NCI-H345 (cell line): ENCODE data around the gene UBE2C.
"Not testable (repeated sequence)": the region's sequence is repeated elsewhere in the genome, so short reads cannot be mapped to it uniquely, and the experiment has no call there.

Experiments used
- DNase-seq: peaks from one replicate; lab custom pipeline; 2025; lab: John Stamatoyannopoulos, UW

UBE2C gene

GRCh38 chr20:45812157-45813005 lies at the start of gene UBE2C:
TSS of gene UBE2C (plus strand) at chr20:45812644. CDS start at chr20:45812696, 52 bp downstream.
- peak; percentile 100 for DNase-seq

- not testable (repeated sequence) for DNase-seq
These were observed 47.7 kb upstream of the UBE2C start for GRCh38 chr20:45764618-45765282.

GRCh38 chr20:45765307-45765875 lies 47.1 kb upstream of the UBE2C start:
- no peak for DNase-seq

- DNase-seq, result no peak
These were observed 46.5 kb upstream of the UBE2C start for GRCh38 chr20:45765980-45766379.

GRCh38 chr20:45768479-45768878 lies 44.0 kb upstream of the UBE2C start:
- DNase-seq, result no peak

- peak; percentile 81 for DNase-seq
These were observed 41.2 kb upstream of the UBE2C start for GRCh38 chr20:45771182-45771759.

- no peak for DNase-seq
These were observed 39.8 kb upstream of the UBE2C start for GRCh38 chr20:45772693-45773092.

- DNase-seq, result no peak
These were observed 37.5 kb upstream of the UBE2C start for GRCh38 chr20:45774945-45775344.

GRCh38 chr20:45775411-45775810 lies 37.0 kb upstream of the UBE2C start:
- DNase-seq, result no peak

GRCh38 chr20:45776931-45777330 lies 35.5 kb upstream of the UBE2C start:
- no peak for DNase-seq

GRCh38 chr20:45779011-45779915 lies 33.2 kb upstream of the UBE2C start:
- no peak for DNase-seq

- DNase-seq, result no peak
These were observed 32.3 kb upstream of the UBE2C start for GRCh38 chr20:45780159-45780558.

GRCh38 chr20:45781391-45781931 lies 31.0 kb upstream of the UBE2C start:
- no peak for DNase-seq

- DNase-seq, result no peak
These were observed 29.6 kb upstream of the UBE2C start for GRCh38 chr20:45782890-45783289.

GRCh38 chr20:45783656-45784294 lies 28.7 kb upstream of the UBE2C start:
- DNase-seq, result no peak

GRCh38 chr20:45788351-45788750 lies 24.1 kb upstream of the UBE2C start:
- DNase-seq, result no peak

- DNase-seq, result no peak
These were observed 19.9 kb upstream of the UBE2C start for GRCh38 chr20:45792317-45793118.

GRCh38 chr20:45796337-45797065 lies 15.9 kb upstream of the UBE2C start:
- no peak for DNase-seq

- DNase-seq, result not testable (repeated sequence)
These were observed 14.9 kb upstream of the UBE2C start for GRCh38 chr20:45797510-45797909.
